Cardiac fibroblast (primary cell): ENCODE measurements around the gene C11orf21.
A peak's percentile ranks its signal among the peaks of the same experiment; 100 is the strongest.

Source experiments
- DNase-seq, 2 donors: peaks; one replicate each; pipeline versions ENCODE4 v3.0.0 to v3.0.0-alpha.2; 2010; ENCODE audit warnings: low read depth in 2 of 2
- H3K4me3 ChIP-seq, 2 donors: replicated peaks in 1 of 2; 1 replicate in 1 of 2; 2 replicates in 1 of 2; pipeline ENCODE4 v1.5.1; 2011; ENCODE audit warnings: low read depth in 2 of 2, low read length in 2 of 2, mild to moderate bottlenecking in 2 of 2, moderate library complexity in 1 of 2
- TF ChIP-seq, protein P1 (sequence below): IDR thresholded peaks from one replicate; pipeline ENCODE4 v1.5.1; 2011; ENCODE audit warnings: low read depth, mild to moderate bottlenecking, low read length, inconsistent platforms

The C11orf21 gene

DNA sequence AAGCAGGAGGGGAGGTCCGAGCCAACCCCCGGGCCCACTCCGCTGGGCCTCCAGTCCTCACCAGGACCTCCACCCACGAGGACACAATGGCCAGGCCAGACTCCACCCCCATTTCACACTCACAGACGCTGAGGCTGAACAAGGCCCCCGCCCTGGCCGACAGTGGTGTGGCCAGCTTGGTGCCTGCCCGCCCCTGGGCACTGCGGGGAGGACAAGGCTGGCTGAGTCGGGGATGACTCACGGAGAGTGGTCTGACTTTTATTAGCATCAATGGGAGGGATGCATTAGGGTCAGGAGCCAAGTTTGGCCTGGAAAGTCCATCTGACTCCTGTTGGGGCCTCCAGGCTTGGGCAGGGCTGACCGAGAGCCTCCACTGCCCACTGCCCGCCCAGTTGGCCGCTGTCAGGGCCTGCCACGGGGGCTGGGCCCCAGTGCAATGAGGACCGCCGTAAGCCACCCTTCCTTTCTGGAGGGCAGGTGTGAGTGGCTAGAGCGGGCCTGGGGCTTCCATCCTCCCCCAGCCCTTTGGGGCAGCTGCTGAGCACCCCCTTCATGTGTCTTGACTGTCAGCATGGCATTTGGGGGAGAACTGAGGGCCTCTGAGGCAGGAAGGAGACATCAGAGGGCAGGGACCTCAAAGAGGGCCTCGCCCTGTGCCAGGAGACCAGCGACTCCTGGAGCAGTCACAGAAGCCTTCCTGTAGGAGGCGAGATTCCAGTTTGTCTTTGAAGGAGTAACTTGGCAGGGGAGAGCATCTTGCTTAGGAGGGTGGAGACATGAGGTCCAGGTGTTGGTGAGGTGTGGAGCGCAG, 10.7 kb upstream of the C11orf21 start:
- TF ChIP-seq, protein P1, sequence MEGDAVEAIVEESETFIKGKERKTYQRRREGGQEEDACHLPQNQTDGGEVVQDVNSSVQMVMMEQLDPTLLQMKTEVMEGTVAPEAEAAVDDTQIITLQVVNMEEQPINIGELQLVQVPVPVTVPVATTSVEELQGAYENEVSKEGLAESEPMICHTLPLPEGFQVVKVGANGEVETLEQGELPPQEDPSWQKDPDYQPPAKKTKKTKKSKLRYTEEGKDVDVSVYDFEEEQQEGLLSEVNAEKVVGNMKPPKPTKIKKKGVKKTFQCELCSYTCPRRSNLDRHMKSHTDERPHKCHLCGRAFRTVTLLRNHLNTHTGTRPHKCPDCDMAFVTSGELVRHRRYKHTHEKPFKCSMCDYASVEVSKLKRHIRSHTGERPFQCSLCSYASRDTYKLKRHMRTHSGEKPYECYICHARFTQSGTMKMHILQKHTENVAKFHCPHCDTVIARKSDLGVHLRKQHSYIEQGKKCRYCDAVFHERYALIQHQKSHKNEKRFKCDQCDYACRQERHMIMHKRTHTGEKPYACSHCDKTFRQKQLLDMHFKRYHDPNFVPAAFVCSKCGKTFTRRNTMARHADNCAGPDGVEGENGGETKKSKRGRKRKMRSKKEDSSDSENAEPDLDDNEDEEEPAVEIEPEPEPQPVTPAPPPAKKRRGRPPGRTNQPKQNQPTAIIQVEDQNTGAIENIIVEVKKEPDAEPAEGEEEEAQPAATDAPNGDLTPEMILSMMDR: no peak
- peak; percentile 32 to 69 for DNase-seq
- H3K4me3 ChIP-seq: no peak overlapping the region

- no peak for DNase-seq
- TF ChIP-seq, protein P1: no peak
- H3K4me3 ChIP-seq: no peak overlapping the region
These were observed 9.8 kb upstream of the C11orf21 start for GRCh38 chr11:2311353-2312133.

GRCh38 chr11:2310786-2311352, 9.2 kb upstream of the C11orf21 start:
- DNase-seq: no peak
- no peak overlapping the region for H3K4me3 ChIP-seq

GRCh38 chr11:2310073-2310785, 8.5 kb upstream of the C11orf21 start:
- no peak for DNase-seq
- H3K4me3 ChIP-seq: no peak overlapping the region
- TF ChIP-seq, protein P1: no peak

More at GRCh38 chr11:2310786-2311352, 9.2 kb upstream of the C11orf21 start:
- TF ChIP-seq, protein P1: no peak

DNA sequence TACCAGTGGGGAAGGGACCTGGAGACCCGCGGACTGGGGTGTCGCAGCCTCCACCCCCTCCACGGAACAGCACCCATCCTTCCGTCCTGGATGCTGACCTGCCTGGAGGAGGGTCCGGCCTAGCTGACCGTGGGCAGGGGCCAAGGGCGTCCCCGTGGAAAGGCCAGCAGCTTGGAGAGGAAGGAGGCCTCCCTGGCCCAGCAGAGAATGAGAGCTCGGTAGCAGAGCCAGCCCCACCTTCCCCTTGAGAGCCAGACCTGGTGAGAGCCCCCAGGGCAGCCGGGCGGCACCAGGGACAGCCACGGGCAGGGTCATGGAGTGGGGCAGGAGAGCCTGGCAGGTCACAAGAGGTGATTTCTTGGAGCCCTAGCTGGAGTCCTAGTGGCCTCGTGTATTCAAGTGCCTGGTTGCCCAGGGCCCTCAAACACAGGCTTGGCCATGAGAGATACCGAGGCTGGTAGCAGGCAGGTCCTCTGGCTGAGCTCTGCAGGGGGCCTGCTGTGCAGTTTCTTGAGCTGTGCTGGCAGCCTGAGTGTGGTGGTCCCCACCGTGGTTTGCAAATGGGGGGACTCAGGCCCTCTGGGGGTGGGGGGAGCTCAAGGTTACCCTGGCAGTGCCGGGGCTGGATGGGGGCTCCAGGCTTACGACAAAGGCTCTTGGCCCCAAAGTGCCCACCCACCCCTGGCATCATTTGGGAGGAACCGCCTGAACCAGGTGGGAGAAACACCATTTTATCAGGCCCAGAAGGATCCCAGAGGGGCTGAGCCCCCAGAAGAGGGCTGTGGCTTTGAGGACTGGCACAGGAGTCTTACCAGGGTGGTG, 7.7 kb upstream of the C11orf21 start:
- H3K4me3 ChIP-seq: no peak overlapping the region
- DNase-seq: no peak
- TF ChIP-seq, protein P1: no peak

GRCh38 chr11:2308713-2309112, 7.0 kb upstream of the C11orf21 start:
- DNase-seq: no peak
- TF ChIP-seq, protein P1: no peak
- H3K4me3 ChIP-seq: no peak overlapping the region
